Measurements from ENCODE around the gene ABR.

DNA sequence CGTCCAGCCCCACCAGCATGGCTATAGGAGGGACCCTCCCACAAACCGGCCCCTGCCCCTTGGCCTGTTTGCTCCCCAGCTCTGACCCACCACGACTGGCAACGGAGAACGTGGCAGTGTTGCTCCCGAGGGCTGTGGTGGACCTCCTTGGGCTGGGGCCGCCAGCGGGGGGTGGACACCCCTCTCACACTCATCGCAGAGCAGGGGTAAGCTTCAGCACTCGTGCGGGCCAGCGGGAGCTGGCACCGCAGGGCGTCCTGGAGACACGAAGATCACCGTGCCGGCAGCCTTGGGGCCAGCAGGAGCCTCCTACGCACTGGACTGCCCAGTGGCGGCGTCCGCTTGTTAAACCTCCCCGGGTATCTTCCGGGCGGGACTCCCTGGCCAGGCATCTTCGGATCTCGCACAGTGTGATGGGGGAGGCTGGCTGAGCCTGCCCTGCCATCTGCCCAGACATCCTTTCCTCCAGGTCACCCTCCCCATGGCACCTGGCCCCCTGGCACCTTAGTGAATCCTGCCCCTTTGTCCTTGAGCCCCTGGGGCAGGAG lies 53.5 kb downstream of the ABR start:
- TF ChIP-seq, protein P1, sequence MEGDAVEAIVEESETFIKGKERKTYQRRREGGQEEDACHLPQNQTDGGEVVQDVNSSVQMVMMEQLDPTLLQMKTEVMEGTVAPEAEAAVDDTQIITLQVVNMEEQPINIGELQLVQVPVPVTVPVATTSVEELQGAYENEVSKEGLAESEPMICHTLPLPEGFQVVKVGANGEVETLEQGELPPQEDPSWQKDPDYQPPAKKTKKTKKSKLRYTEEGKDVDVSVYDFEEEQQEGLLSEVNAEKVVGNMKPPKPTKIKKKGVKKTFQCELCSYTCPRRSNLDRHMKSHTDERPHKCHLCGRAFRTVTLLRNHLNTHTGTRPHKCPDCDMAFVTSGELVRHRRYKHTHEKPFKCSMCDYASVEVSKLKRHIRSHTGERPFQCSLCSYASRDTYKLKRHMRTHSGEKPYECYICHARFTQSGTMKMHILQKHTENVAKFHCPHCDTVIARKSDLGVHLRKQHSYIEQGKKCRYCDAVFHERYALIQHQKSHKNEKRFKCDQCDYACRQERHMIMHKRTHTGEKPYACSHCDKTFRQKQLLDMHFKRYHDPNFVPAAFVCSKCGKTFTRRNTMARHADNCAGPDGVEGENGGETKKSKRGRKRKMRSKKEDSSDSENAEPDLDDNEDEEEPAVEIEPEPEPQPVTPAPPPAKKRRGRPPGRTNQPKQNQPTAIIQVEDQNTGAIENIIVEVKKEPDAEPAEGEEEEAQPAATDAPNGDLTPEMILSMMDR (conservative IDR thresholded peaks at IDR 0.05; ENCODE audit: low read depth, low read length) = no peak
- TF ChIP-seq EZH2phosphoT487 (IDR thresholded peaks at IDR 0.05; ENCODE audit: borderline replicate concordance, low read length) (no peak), EZH2 (IDR thresholded peaks at IDR 0.05; ENCODE audit: low read length, unreplicated experiment) (no peak)
